VCaP (cell line): ENCODE results near the gene LASP1.
"Not testable (repeated sequence)": the region's sequence is repeated elsewhere in the genome, so short reads cannot be mapped to it uniquely, and the experiment has no call there.

ENCODE experiments used
- H3K27ac ChIP-seq: fragments of 450-650 bp; 2 replicates; pipeline ENCODE4 v1.5.1; 2017
- TF ChIP-seq, protein P1 (sequence below): fragments of 450-650 bp; conservative IDR thresholded peaks from 2 replicates; pipeline ENCODE4 v1.5.1; 2017; ENCODE audit warnings: mild to moderate bottlenecking, moderate library complexity

The LASP1 gene

DNA sequence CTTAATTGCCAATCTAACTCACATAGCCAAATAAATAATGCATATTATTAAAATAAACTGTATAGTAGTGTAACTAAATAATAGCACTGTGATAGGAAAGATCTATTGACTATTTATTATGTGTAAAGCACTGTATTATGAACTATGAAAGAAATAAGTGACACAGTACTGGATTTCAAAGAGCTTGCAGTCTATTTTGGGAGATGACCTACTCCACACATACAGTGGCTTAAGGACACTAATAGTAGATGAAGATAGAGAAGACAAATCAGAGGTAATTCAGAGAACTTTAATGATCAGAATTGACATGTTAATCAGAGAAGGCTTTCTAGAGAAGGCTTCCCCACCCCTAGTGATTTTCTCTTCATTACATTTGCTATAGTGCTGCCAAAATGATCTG lies 70.1 kb downstream of the LASP1 start:
- TF ChIP-seq, protein P1, sequence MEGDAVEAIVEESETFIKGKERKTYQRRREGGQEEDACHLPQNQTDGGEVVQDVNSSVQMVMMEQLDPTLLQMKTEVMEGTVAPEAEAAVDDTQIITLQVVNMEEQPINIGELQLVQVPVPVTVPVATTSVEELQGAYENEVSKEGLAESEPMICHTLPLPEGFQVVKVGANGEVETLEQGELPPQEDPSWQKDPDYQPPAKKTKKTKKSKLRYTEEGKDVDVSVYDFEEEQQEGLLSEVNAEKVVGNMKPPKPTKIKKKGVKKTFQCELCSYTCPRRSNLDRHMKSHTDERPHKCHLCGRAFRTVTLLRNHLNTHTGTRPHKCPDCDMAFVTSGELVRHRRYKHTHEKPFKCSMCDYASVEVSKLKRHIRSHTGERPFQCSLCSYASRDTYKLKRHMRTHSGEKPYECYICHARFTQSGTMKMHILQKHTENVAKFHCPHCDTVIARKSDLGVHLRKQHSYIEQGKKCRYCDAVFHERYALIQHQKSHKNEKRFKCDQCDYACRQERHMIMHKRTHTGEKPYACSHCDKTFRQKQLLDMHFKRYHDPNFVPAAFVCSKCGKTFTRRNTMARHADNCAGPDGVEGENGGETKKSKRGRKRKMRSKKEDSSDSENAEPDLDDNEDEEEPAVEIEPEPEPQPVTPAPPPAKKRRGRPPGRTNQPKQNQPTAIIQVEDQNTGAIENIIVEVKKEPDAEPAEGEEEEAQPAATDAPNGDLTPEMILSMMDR = no peak
- H3K27ac ChIP-seq = no peak overlapping the region

DNA sequence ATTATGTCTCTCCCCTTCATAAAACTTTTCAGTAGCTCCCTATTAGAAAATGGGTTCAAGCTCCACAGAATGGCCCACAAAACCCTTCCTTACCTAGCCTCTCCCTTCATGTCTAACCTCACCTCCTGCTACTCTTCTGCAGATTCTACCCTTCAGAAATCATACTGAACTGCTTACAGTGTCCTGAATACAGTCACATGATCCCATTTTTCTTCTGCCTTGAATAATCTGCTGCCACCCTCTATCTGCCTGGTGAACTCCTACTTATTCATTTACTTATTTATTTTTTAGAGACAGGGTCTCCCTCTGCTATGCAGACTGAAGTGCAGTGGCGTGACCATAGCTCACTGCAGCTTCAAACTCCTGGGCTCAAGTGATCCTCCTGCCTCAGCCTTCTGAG lies 70.5 kb downstream of the LASP1 start:
- H3K27ac ChIP-seq = no peak overlapping the region
- TF ChIP-seq, protein P1 = no peak

DNA sequence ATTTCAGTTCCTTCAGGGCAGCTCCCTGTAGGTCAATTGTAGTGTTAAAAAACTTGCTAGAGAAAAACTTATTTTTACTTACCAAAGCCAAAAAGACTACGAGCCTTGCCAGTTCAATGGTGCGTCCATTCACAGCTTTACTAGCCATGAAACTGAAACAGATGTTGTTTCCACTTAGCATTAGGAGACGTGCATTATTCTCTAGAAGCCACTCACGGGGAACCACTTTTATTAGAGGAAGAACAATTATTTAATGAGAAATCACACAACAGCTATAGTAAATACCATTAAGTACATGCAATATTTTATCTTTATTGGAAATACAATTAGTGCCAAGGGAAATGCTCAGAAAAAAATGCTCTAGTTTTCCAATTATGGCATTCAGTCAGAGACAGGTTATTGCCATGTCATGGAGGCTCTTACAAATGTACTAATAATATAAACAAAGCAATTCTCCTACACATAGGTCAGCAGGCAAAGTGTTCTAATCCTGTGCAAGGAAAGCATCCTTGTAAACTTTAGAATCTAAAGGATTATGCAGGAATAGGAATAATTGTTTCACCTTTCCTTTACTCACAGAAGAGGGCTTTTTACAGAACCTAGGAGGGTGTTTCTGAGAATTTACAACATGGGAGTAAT lies 73.0 kb downstream of the LASP1 start:
- no peak overlapping the region for H3K27ac ChIP-seq

DNA sequence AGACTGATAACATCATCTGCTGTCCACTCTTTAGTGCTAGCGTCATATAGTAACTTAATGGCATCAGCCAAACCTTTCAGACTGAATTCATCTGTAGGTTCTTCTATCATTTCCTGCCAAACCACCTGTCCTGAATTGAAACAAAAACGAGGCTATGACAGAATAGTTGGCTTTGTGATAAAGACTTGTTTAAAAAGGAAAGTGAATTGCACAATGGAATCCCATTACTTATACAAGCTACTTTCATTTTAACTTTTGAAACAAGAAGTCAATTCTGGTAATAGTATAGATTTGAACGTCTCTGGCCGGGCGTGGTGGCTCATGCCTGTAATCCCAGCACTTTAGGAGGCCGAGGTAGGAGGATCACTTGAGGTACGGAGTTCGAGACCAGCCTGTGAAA lies 73.7 kb downstream of the LASP1 start:
- TF ChIP-seq, protein P1 = no peak
- H3K27ac ChIP-seq = no peak overlapping the region

More for the DNA sequence above, 73.0 kb downstream of the LASP1 start:
- TF ChIP-seq, protein P1 = no peak

DNA sequence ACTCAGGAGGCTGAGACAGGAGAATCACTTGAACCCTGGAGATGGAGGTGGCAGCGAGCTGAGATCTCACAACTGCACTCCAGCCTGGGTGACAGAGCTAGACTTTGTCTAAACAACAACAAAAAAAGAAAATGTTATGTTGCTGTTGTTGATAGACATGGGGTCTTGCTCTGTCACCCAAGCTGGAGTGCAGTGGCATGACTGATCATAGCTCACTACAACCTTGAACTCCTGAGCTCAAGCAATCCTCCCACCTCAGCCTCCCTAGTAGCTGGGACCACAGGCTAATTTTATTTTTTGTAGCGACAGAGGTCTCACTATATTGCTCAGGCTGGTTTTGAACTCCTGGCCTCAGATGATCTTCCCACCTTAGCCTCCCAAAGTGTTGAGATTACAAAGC lies 77.3 kb downstream of the LASP1 start:
- TF ChIP-seq, protein P1 = no peak
- H3K27ac ChIP-seq = no peak overlapping the region

DNA sequence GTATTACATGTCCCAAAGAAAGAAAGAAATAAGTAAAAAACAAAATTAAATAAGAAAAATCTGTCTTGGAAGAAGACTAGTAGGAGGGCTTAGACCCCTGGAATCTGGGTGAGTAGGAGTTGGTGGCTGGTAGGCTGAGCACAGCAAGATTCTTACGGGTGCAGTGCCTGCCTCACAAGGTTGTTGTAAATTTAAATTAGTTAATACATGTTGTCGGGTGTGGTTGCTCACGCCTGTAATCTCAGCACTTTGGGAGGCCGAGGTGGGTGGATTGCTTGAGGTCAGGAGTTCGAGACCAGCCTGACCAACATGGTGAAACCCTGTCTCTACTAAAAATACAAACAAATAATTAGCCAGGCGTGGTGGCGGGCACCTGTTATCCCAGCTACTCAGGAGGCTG lies 83.9 kb downstream of the LASP1 start:
- H3K27ac ChIP-seq = not testable (repeated sequence)

DNA sequence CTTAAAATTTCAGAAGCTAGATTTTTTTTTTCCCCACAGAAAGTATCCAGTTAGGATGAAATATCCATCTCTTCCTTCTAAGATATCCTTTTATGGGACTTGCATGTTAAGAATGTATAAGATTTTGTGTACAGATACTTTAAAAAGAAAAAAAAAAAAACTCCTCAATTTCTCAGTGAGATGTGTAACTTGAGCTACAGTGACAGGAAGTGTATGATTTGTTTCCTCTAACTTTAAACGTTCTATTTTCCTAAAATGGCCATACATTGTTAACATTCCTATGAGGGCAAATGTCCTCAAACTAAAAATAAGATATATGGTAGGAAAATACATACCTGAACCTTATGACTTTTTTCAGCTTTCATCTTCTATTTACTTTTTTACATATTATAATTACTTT lies 88.5 kb downstream of the LASP1 start:
- H3K27ac ChIP-seq = no peak overlapping the region
- TF ChIP-seq, protein P1 = no peak

DNA sequence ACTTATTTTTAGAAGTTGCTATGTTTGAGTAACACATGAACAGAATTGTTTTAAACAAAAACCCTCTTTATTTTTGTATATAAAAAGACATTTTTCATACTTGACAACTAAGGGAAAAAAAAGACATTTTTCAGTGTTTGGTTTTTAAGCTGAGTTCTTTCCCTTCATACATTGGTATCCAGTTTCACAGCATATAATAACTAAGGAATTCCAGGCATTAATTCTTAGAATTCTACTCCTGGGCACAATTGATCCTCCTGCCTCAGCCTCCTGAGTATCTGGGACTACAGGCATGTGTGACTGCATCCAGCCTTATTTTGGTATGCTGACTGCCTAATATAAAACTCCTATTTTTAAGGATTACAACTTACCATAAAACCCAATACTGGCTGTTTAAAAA lies 88.9 kb downstream of the LASP1 start:
- no peak overlapping the region for H3K27ac ChIP-seq
- TF ChIP-seq, protein P1 = no peak
